GM21360 (cell line): ENCODE data around the gene PDLIM1.
A peak's percentile ranks its signal among the peaks of the same experiment; 100 is the strongest.
"Not testable (repeated sequence)": the region's sequence is repeated elsewhere in the genome, so short reads cannot be mapped to it uniquely, and the experiment has no call there.

Experiments used
- ATAC-seq: cut with Tn5 transposase; IDR thresholded peaks from one replicate; pipeline ENCODE4 v1.9.1; 2021; ENCODE audit warnings: mild to moderate bottlenecking, moderate library complexity; ENCODE audit not compliant: unreplicated experiment

PDLIM1 gene

GRCh38 chr10:95217476-95217875 is 73.3 kb downstream of the PDLIM1 start:
- ATAC-seq, result no peak

- peak; percentile 89 for ATAC-seq
These were observed 76.0 kb downstream of the PDLIM1 start for GRCh38 chr10:95214793-95215192.

GRCh38 chr10:95214369-95214768 is 76.4 kb downstream of the PDLIM1 start:
- ATAC-seq, result peak; percentile 9

GRCh38 chr10:95211606-95212279 is 79.1 kb downstream of the PDLIM1 start:
- ATAC-seq, result no peak

GRCh38 chr10:95209509-95210127 is 81.2 kb downstream of the PDLIM1 start:
- no peak for ATAC-seq

- ATAC-seq, result no peak
These were observed 82.0 kb downstream of the PDLIM1 start for GRCh38 chr10:95208702-95209391.

GRCh38 chr10:95202865-95203264 is 87.9 kb downstream of the PDLIM1 start:
- not testable (repeated sequence) for ATAC-seq

- ATAC-seq, result no peak
These were observed 89.1 kb downstream of the PDLIM1 start for GRCh38 chr10:95201736-95202135.

- ATAC-seq, result no peak
These were observed 94.8 kb downstream of the PDLIM1 start for GRCh38 chr10:95196046-95196445.

GRCh38 chr10:95193944-95194343 is 96.9 kb downstream of the PDLIM1 start, which contains the start of gene ACSM6:
TSS of gene ACSM6 (plus strand) at chr10:95194238. CDS start at chr10:95194486, 248 bp downstream.
- no peak for ATAC-seq

- no peak for ATAC-seq
These were observed 102.2 kb downstream of the PDLIM1 start for GRCh38 chr10:95188593-95188992.

- no peak for ATAC-seq
These were observed 103.2 kb downstream of the PDLIM1 start for GRCh38 chr10:95187617-95188016.
